Heart left ventricle (tissue), 16 donors: ENCODE results near the gene HLA-DMB. TPM values are rescaled to one million over a fixed set of nuclear protein-coding genes. Genes with fewer than 3 reads are reported as not detected.

Experiments used
- ATAC-seq, 4 donors: fragments of 200-7000 bp; cut with Tn5 transposase; one replicate each; pipeline ENCODE4 v1.9.1; 2020 to 2022; ENCODE audit warnings: moderate library complexity in 4 of 4, mild to moderate bottlenecking in 3 of 4, moderate number of reproducible peaks in 1 of 4
- DNase-seq, 5 donors: peaks; one replicate each; pipeline ENCODE4 v3.0.0-alpha.2; 2020
- H3K27ac ChIP-seq, 12 donors: fragments of 200-600 bp; sonication (generic) in 4 of 12; one replicate each; pipeline versions ENCODE4 v1.5.0 to v1.8.0; 2016 to 2022; ENCODE audit warnings: mild to moderate bottlenecking in 2 of 12
- H3K27me3 ChIP-seq, 9 donors: fragments of 200-600 bp; sonication (generic) in 2 of 9; one replicate each; pipeline versions ENCODE4 v1.5.1 to v1.8.0; 2016 to 2022; ENCODE audit warnings: mild to moderate bottlenecking in 3 of 9
- H3K36me3 ChIP-seq, 9 donors: fragments of 200-600 bp; sonication (generic) in 2 of 9; one replicate each; pipeline versions ENCODE4 v1.5.0 to v1.8.0; 2018 to 2022; ENCODE audit warnings: mild to moderate bottlenecking in 2 of 9
- H3K4me1 ChIP-seq, 12 donors: fragments of 200-600 bp; sonication (generic) in 4 of 12; one replicate each; pipeline versions ENCODE4 v1.5.0 to v1.8.0; 2016 to 2022; ENCODE audit warnings: mild to moderate bottlenecking in 3 of 12
- H3K4me3 ChIP-seq, 12 donors: fragments of 200-600 bp; sonication (generic) in 4 of 12; one replicate each; pipeline versions ENCODE4 v1.5.0 to v1.8.0; 2017 to 2022; ENCODE audit warnings: mild to moderate bottlenecking in 9 of 12, moderate library complexity in 4 of 12
- H3K9me3 ChIP-seq, 12 donors: fragments of 200-600 bp; sonication (generic) in 4 of 12; one replicate each; pipeline versions ENCODE4 v1.5.0 to v1.8.0; 2016 to 2022; ENCODE audit warnings: mild to moderate bottlenecking in 1 of 12
- POLR2A ChIP-seq, 2 donors: fragments of 450-650 bp; IDR thresholded peaks; one replicate each; pipeline ENCODE4 v1.6.1; 2017; ENCODE audit warnings: antibody characterized with exemption in 2 of 2, mild to moderate bottlenecking in 2 of 2, moderate library complexity in 2 of 2
- WGBS, 4 donors: extraction: QIAGEN DNeasy Blood & Tissue Kit in 2 of 4; methylation state at CpG; one replicate each; pipeline versions ENCODE4 v1.1.5 to v1.1.7; 2013 to 2018; 5-methylcytosine and 5-hydroxymethylcytosine counted together
- intact Hi-C, 10 donors: fragments of 100-400 bp; cut with DNase I; formaldehyde crosslinking; loops; one replicate each; pipeline versions ENCODE4 v1.11.1 to v1.14.2; 2022
- polyA plus RNA-seq, 2 donors: library from polyadenylated mRNA; stranded (reverse); fragments of 200-250 nt; gene quantifications; one replicate each; pipeline ENCODE4 v1.2.3, GENCODE V29; 2013
- total RNA-seq, 9 donors: library from RNA; depleted of rRNA in 2 of 9; stranded (reverse); fragments of >200 nt in 2 of 9; fragmentation: NEBNext Ultra II Directional in 3 of 9; extraction: Animal tissue kit (Norgen Biotek cat#: 25700) in 3 of 9; gene quantifications; one replicate each; pipeline versions ENCODE4 v1.1.0 to v1.2.4, GENCODE V29; 2016 to 2023
- TF ChIP-seq, protein P1 (sequence below), 12 donors: fragments of 200-600 bp; sonication (generic) in 4 of 12; IDR thresholded peaks; one replicate each; pipeline versions ENCODE4 v1.5.0 to v1.8.0; 2018 to 2022; ENCODE audit warnings: antibody characterized with exemption in 12 of 12, mild to moderate bottlenecking in 5 of 12
- donor health status: ischemic (EF 13 %, LVEDD 7.1; RV severe dilation, severe dysfunction).
- donor health status: healthy with polysubstance abuse.
- donor health status: DM: no; HTN: yes; CAD: no.
- donor health status: DM: no; HTN: no; CAD: no.
- donor health status: ischemic (EF 25% LVEDD 6.9; RV normal size, moderate dysfunction).
- donor health status: ischemic (EF 25% LVEDD 5.7; RV mildly dilated, moderate dysfunction).
- donor health status: healthy.
- donor health status: DM: yes; HTN: yes; CAD: no.
- donor health status: ischemic (EF 35%, LVEDD 5.7; RV mildly dilated, moderate dysfunction).
- donor health status: nonischemic (EF 11% LVEDD 7.7; RV severe dilation, severe dysfunction).
- donor health status: DM: yes; HTN: yes; CAD: no.
- donor health status: PGD.
- donor health status: ischemic (EF 29% LVEDD 5.4; RV normal size, mild dysfunction).
- donor health status: nonischemic (EF 23%, LVEDD 6.1; RV moderate dilation, normal function).

HLA-DMB gene
- total and polyA plus RNA-seq, 11 donors = 2.7 to 127 (median 6.7) TPM

DNA sequence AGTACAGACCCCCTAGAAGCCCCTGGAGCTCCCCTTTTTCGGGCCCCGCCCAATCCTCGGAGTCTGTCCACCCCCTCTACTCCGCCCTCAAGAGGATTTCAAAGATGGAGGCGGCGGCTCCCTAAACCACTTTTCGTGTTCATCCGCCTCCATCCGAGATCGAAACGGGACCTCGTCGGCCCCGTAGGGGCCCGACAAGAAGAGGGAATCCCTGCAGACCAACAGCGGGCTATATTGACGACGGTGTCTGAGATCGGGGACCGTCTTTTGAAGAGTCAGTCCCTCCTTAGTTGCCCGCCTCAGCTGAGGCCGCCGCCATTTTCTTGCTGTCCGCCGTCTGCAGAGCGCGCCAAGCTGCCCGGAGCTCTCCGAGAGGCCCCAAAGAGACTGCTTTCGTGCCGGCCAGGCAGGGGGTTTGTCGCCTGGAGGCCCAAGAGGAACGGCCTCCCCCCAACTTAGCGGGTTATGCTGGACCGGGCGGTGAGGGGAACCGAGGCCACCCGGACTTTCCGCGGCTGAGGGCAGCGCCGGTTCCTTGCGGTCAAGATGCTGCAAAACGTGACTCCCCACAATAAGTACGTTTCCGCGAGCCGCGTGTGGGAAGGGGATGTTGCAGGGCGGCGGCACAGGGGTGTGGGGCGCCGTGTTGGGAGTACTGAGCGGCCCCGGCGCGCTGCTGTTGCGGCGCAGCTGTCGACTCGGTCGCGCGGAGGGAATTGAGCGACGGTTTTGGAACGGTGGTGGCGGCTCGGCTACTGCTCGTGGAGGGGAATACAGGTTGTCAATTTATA, 31.7 kb upstream of the HLA-DMB start:
- Histone ChIP-seq H3K4me3 (peak overlapping the region; percentile 63 to 100 (median 86)), H3K9me3 (no peaks in the 10 kb centered on the region), H3K27ac (peak overlapping the region; percentile 43 to 100 (median 99)), H3K36me3 (peaks cover 17 to 55% (median 41%) of the 10 kb centered on the region in 9 donors), H3K4me1 (peaks cover 0 to 40% (median 32%) of the 10 kb centered on the region in 12 donors), H3K27me3 (no peaks in the 10 kb centered on the region)
- WGBS, 4 donors = 0 to 1% (median 0%) methylated on average over 24 to 70 of the region's 70 CpGs
- DNase-seq (peak in 3 of 5 donors; percentile 48 to 79 (median 58)), ATAC-seq (peak in 3 of 4 donors; percentile 1 to 4 (median 2))
- intact Hi-C loops = loop anchor here in 2 of 10 donors (5.0 to 10.0 kb wide), 3 partner anchors 130 to 845 kb away; partner anchors contain the start of genes ATF6B (in 1 of the 2), GPSM3 (in 1 of the 2), PBX2 (in 1 of the 2) and PSMB8 (in 1 of the 2)
- TF ChIP-seq POLR2A (IDR thresholded peaks at IDR 0.05) = no peak
- TF ChIP-seq, protein P1, sequence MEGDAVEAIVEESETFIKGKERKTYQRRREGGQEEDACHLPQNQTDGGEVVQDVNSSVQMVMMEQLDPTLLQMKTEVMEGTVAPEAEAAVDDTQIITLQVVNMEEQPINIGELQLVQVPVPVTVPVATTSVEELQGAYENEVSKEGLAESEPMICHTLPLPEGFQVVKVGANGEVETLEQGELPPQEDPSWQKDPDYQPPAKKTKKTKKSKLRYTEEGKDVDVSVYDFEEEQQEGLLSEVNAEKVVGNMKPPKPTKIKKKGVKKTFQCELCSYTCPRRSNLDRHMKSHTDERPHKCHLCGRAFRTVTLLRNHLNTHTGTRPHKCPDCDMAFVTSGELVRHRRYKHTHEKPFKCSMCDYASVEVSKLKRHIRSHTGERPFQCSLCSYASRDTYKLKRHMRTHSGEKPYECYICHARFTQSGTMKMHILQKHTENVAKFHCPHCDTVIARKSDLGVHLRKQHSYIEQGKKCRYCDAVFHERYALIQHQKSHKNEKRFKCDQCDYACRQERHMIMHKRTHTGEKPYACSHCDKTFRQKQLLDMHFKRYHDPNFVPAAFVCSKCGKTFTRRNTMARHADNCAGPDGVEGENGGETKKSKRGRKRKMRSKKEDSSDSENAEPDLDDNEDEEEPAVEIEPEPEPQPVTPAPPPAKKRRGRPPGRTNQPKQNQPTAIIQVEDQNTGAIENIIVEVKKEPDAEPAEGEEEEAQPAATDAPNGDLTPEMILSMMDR (IDR thresholded peaks at IDR 0.05) = no peak

DNA sequence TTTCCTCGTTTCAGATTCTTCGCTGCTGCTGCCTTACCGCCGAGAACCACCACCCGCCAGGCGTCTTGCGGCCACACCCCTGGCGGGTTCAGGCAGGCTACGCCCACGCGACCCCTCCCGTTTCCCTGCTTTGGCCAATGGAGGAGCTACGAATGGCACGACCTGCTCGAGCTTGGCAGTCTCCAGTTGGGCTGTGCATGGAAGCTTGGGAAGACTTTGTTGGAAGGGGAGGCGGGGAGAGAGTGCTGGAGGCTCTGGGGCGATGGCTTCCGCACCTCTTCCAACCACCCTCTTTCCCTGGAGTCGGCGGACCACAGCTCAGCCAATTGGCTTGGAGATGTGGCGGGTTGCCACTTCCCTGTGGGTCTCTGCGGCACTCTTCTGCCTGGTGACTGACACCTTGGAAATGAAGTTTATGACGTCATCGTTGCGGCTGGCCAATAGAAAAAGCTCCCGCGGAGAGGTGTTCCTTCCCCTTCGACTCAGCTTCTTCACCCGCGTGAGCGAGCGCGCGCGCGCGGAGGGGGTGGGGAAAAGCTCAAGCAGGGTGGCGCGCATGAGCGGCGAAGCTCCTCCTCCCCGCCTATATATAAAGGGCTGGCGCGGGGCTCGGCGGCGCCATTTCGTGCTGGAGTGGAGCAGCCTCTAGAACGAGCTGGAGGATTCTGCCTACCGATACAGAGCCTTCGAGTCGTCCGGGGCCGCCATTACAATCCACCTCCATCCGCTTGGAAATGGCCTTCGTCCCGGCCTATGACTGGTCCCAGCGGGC, 30.9 kb upstream of the HLA-DMB start:
- WGBS, 4 donors = 0% methylated on average over 39 to 58 of the region's 58 CpGs
- DNase-seq = peak; percentile 99
- intact Hi-C loops = loop anchor here in 2 of 10 donors (5.0 to 10.0 kb wide), 3 partner anchors 129 to 844 kb away; partner anchors contain the start of genes ATF6B (in 1 of the 2), GPSM3 (in 1 of the 2), PBX2 (in 1 of the 2) and PSMB8 (in 1 of the 2)

DNA sequence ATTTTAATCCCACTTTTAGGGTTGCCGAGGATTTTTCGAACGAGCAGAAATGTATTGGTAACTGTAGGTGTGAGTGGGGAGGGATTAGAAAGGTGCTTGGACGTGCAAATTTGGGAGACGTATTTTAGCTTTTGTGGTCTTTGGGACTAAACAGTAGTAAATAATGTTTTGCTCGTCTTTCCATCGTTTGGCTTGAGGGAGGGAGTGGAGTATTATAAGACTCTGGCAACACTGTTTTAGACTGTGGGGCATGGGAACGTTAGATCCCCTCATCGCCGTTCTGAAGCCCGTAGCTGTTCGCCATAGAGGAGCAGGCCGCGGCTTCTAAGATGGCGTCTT, 30.4 kb upstream of the HLA-DMB start:
- Histone ChIP-seq H3K4me3 (peak overlapping the region; percentile 63 to 100 (median 80)), H3K27ac (peak overlapping the region; percentile 97 to 100 (median 100)), H3K4me1 (peaks cover 0 to 40% (median 31%) of the 10 kb centered on the region in 12 donors), H3K9me3 (no peaks in the 10 kb centered on the region), H3K27me3 (no peaks in the 10 kb centered on the region), H3K36me3 (peaks cover 13 to 41% (median 28%) of the 10 kb centered on the region in 9 donors)
- TF ChIP-seq, protein P1 (IDR thresholded peaks at IDR 0.05) = no peak
- TF ChIP-seq POLR2A (IDR thresholded peaks at IDR 0.05) = no peak
- 0 to 1% (median 0%) methylated on average over 15 of the region's 15 CpGs for WGBS, 4 donors
- intact Hi-C loops = loop anchor here in 2 of 10 donors (5.0 to 10.0 kb wide), 3 partner anchors 129 to 844 kb away; partner anchors contain the start of genes ATF6B (in 1 of the 2), GPSM3 (in 1 of the 2), PBX2 (in 1 of the 2) and PSMB8 (in 1 of the 2)
- no peak for DNase-seq
- no peak for ATAC-seq

More for the DNA sequence above, 30.9 kb upstream of the HLA-DMB start:
- Histone ChIP-seq H3K9me3 (no peaks in the 10 kb centered on the region), H3K4me1 (peaks cover 0 to 40% (median 33%) of the 10 kb centered on the region in 12 donors), H3K36me3 (peaks cover 17 to 47% (median 34%) of the 10 kb centered on the region in 9 donors), H3K27me3 (no peaks in the 10 kb centered on the region), H3K27ac (peak overlapping the region; percentile 97 to 100 (median 100)), H3K4me3 (peak overlapping the region; percentile 63 to 100 (median 90))
- peak; percentile 56 to 72 (median 69) for ATAC-seq
- TF ChIP-seq, protein P1 (IDR thresholded peaks at IDR 0.05) = peak in 2 of 12 donors; percentile 6 to 14
- peak; percentile 94 to 99 for TF ChIP-seq POLR2A (IDR thresholded peaks at IDR 0.05)
